ENCODE measurements around the gene PROK2. TPM values are rescaled to one million over a fixed set of nuclear protein-coding genes. Genes with fewer than 3 reads are reported as not detected.

The PROK2 gene
- total and polyA plus RNA-seq, 2 experiments from 2014 or later, result not detected

GRCh38 chr3:71787851-71788405 lies 3.0 kb upstream of the PROK2 start:
- H3K9me3 ChIP-seq (ENCODE audit: low read depth), result no peaks in the 10 kb centered on the region
- H3K4me1 ChIP-seq (ENCODE audit: low read depth), result no peaks in the 10 kb centered on the region
- DNase-seq (ENCODE audit: low read depth in 1 of 2, low spot score in 1 of 2), result no peak
- H3K36me3 ChIP-seq, result no peaks in the 10 kb centered on the region
- H3K27ac ChIP-seq, result no peak overlapping the region
- TF ChIP-seq CTCF (IDR thresholded peaks at IDR 0.05; ENCODE audit: low read depth, low read length), result no peak
- H3K4me3 ChIP-seq, result no peak overlapping the region
- peaks cover 48% of the 10 kb centered on the region for H3K27me3 ChIP-seq

- no peaks in the 10 kb centered on the region for H3K36me3 ChIP-seq
- H3K4me1 ChIP-seq (ENCODE audit: low read depth), result no peaks in the 10 kb centered on the region
- TF ChIP-seq CTCF (IDR thresholded peaks at IDR 0.05; ENCODE audit: low read depth, low read length), result no peak
- no peaks in the 10 kb centered on the region for H3K9me3 ChIP-seq (ENCODE audit: low read depth)
- H3K4me3 ChIP-seq, result no peak overlapping the region
- no peak for DNase-seq (ENCODE audit: low read depth in 1 of 2, low spot score in 1 of 2)
- peaks cover 62% of the 10 kb centered on the region for H3K27me3 ChIP-seq
- H3K27ac ChIP-seq, result no peak overlapping the region
Observed at GRCh38 chr3:71786551-71786950, 1.6 kb upstream of the PROK2 start.

- no peak overlapping the region for H3K4me3 ChIP-seq
- no peaks in the 10 kb centered on the region for H3K4me1 ChIP-seq (ENCODE audit: low read depth)
- TF ChIP-seq CTCF (IDR thresholded peaks at IDR 0.05; ENCODE audit: low read depth, low read length), result no peak
- H3K27me3 ChIP-seq, result peaks cover 66% of the 10 kb centered on the region
- no peaks in the 10 kb centered on the region for H3K36me3 ChIP-seq
- no peak for DNase-seq (ENCODE audit: low read depth in 1 of 2, low spot score in 1 of 2)
- H3K9me3 ChIP-seq (ENCODE audit: low read depth), result no peaks in the 10 kb centered on the region
- H3K27ac ChIP-seq, result no peak overlapping the region
Observed at GRCh38 chr3:71786217-71786549, 1.2 kb upstream of the PROK2 start.

GRCh38 chr3:71785532-71786216 lies 726 bp upstream of the PROK2 start:
- H3K36me3 ChIP-seq, result no peaks in the 10 kb centered on the region
- peaks cover 71% of the 10 kb centered on the region for H3K27me3 ChIP-seq
- H3K4me1 ChIP-seq (ENCODE audit: low read depth), result no peaks in the 10 kb centered on the region
- no peak overlapping the region for H3K27ac ChIP-seq
- no peak for DNase-seq (ENCODE audit: low read depth in 1 of 2, low spot score in 1 of 2)
- H3K4me3 ChIP-seq, result peak overlapping the region; percentile 40
- H3K9me3 ChIP-seq (ENCODE audit: low read depth), result no peaks in the 10 kb centered on the region
- TF ChIP-seq CTCF (IDR thresholded peaks at IDR 0.05; ENCODE audit: low read depth, low read length), result no peak

GRCh38 chr3:71784201-71784913 lies 591 bp downstream of the PROK2 start:
- no peaks in the 10 kb centered on the region for H3K9me3 ChIP-seq (ENCODE audit: low read depth)
- DNase-seq (ENCODE audit: low read depth in 1 of 2, low spot score in 1 of 2), result peak in 1 of 2 donors; percentile 8
- no peaks in the 10 kb centered on the region for H3K4me1 ChIP-seq (ENCODE audit: low read depth)
- H3K27me3 ChIP-seq, result peaks cover 84% of the 10 kb centered on the region
- no peaks in the 10 kb centered on the region for H3K36me3 ChIP-seq
- peak overlapping the region; percentile 40 for H3K4me3 ChIP-seq
- TF ChIP-seq CTCF (IDR thresholded peaks at IDR 0.05; ENCODE audit: low read depth, low read length), result no peak
- no peak overlapping the region for H3K27ac ChIP-seq
